K562 (cell line): ENCODE results near the gene DNAH9. TPM values are rescaled to one million over a fixed set of nuclear protein-coding genes. Genes with fewer than 3 reads are reported as not detected.

ENCODE experiments used
- ATAC-seq: fragments of 200-7000 bp; cut with Tn5 transposase; 3 replicates; pipeline ENCODE4 v1.9.1; 2020; ENCODE audit warnings: moderate library complexity
- BruUV-seq: library from RNA; stranded (reverse); fragments of 400-500 nt; replicated peaks from 2 replicates; lab custom pipeline; 2021; lab: Mats Ljungman, UMichigan
- CTCF ChIA-PET: fragments of 300-600 bp; formaldehyde crosslinking; extraction: SDS; loops from one replicate; lab custom pipeline; 2021; ENCODE audit warnings: low intra/inter-chr PET ratio; lab: Yijun Ruan, JAX
- POLR2A ChIA-PET: fragments of 300-600, 350-650 bp; sonication (Branson Sonifier 250); formaldehyde crosslinking; extraction: SDS; loops from one replicate; lab custom pipeline; 2021; ENCODE audit warnings: antibody characterized with exemption, inconsistent platforms; lab: Yijun Ruan, JAX
- DNase-seq, 4 experiments: peaks; one replicate each; pipeline versions ENCODE4 v3.0.0 to v3.0.0-alpha.2; 2011 to 2018; ENCODE audit warnings: low spot score in 3 of 4, mixed read lengths in 3 of 4; ENCODE audit errors: extremely low read depth in 1 of 4
- FAIRE-seq: peaks from 2 replicates; lab custom pipeline; 2011; peaks lifted over from hg19 to GRCh38; lab: Jason Lieb, UNC
- H2AFZ ChIP-seq: 2 replicates; pipeline ENCODE4 v1.6.0; 2011; ENCODE audit warnings: low read depth, low read length, control low read depth, inconsistent platforms
- H3K27ac ChIP-seq: fragments of 200-600 bp; 3 replicates; pipeline ENCODE4 v1.8.0; 2011; ENCODE audit warnings: low read depth, mild to moderate bottlenecking, control low read depth, inconsistent platforms, low read length, moderate library complexity, mixed read lengths; ENCODE audit errors: extremely low read depth
- H3K27me3 ChIP-seq, 2 experiments: fragments of 300-600 bp in 1 of 2; 2 replicates in 1 of 2; 3 replicates in 1 of 2; pipeline versions ENCODE4 v1.6.0 to v1.8.0; 2011; ENCODE audit warnings: inconsistent platforms in 2 of 2, low read length in 2 of 2, mild to moderate bottlenecking in 1 of 2, mixed read lengths in 1 of 2, moderate library complexity in 1 of 2; ENCODE audit not compliant: control insufficient read depth in 2 of 2, insufficient read depth in 2 of 2
- H3K36me3 ChIP-seq: fragments of 300-600 bp; 3 replicates; pipeline ENCODE4 v1.8.0; 2011; ENCODE audit warnings: mild to moderate bottlenecking, low read length, inconsistent platforms; ENCODE audit not compliant: control insufficient read depth, insufficient read depth
- H3K4me1 ChIP-seq, 2 experiments: fragments of 200-600 bp in 1 of 2; replicated peaks in 1 of 2; 2 replicates in 1 of 2; 3 replicates in 1 of 2; pipeline versions ENCODE4 v1.5.1 to v1.8.0; 2011; ENCODE audit warnings: inconsistent platforms in 2 of 2, low read length in 2 of 2, mild to moderate bottlenecking in 1 of 2, mixed read lengths in 1 of 2, moderate library complexity in 1 of 2; ENCODE audit not compliant: control insufficient read depth in 2 of 2, insufficient read depth in 2 of 2
- H3K4me2 ChIP-seq: 2 replicates; pipeline ENCODE4 v1.6.1; 2011; ENCODE audit warnings: low read length, control low read depth, inconsistent platforms, mixed read lengths; ENCODE audit not compliant: insufficient read depth
- H3K4me3 ChIP-seq: fragments of 200-600 bp; sonication (generic), shearing (Covaris generic); 2 replicates; pipeline ENCODE4 v1.5.1; 2016; ENCODE audit warnings: control low read depth, inconsistent platforms
- H3K79me2 ChIP-seq: fragments of 200-600 bp; 3 replicates; pipeline ENCODE4 v1.8.0; 2011; ENCODE audit warnings: low read length, inconsistent platforms; ENCODE audit not compliant: control insufficient read depth, insufficient read depth
- H3K9ac ChIP-seq, 2 experiments: 2 replicates each; pipeline versions ENCODE4 v1.6.0 to v1.6.1; 2011; ENCODE audit warnings: low read depth in 2 of 2, low read length in 2 of 2, control low read depth in 1 of 2, inconsistent platforms in 1 of 2, mild to moderate bottlenecking in 1 of 2, mixed read lengths in 1 of 2; ENCODE audit not compliant: insufficient read depth in 1 of 2
- H3K9me1 ChIP-seq: one replicate; pipeline ENCODE4 v1.6.0; 2011; ENCODE audit warnings: inconsistent platforms, mild to moderate bottlenecking, low read length, moderate library complexity; ENCODE audit not compliant: control insufficient read depth, insufficient read depth
- H3K9me3 ChIP-seq: replicated peaks from 2 replicates; pipeline ENCODE4 v1.5.1; 2011; ENCODE audit warnings: low read depth, low read length, inconsistent platforms; ENCODE audit not compliant: control insufficient read depth, insufficient read depth
- H4K20me1 ChIP-seq: replicated peaks from 2 replicates; pipeline ENCODE4 v1.6.1; 2011; ENCODE audit warnings: low read length, inconsistent platforms, mixed read lengths; ENCODE audit not compliant: control insufficient read depth, insufficient read depth
- ARID1B ChIP-seq: fragments of 450-650 bp; IDR thresholded peaks from 2 replicates; pipeline ENCODE4 v1.6.1; 2016; ENCODE audit warnings: antibody characterized with exemption, mild to moderate bottlenecking, inconsistent platforms
- CTBP1 ChIP-seq: fragments of 450-650 bp; IDR thresholded peaks from 2 replicates; pipeline ENCODE4 v1.6.1; 2016; ENCODE audit warnings: borderline replicate concordance
- EHMT2 ChIP-seq: fragments of 450-650 bp; IDR thresholded peaks from 2 replicates; pipeline ENCODE4 v1.6.1; 2018; ENCODE audit warnings: antibody characterized with exemption
- FOSL1 ChIP-seq: fragments of 200-800 bp; sonication (Bioruptor generic); conservative IDR thresholded peaks from 2 replicates; pipeline ENCODE4 v1.6.1; 2016; ENCODE audit warnings: missing genetic modification characterization, missing compliant biosample characterization
- FOXJ2 ChIP-seq: fragments of 200-800 bp; sonication (Bioruptor generic); IDR thresholded peaks from 2 replicates; pipeline ENCODE4 v1.6.1; 2016; ENCODE audit warnings: missing genetic modification characterization, missing compliant biosample characterization
- MEF2A ChIP-seq: IDR thresholded peaks from 2 replicates; pipeline ENCODE4 v1.6.1; 2011; ENCODE audit warnings: low read depth, mild to moderate bottlenecking, low read length, moderate library complexity; ENCODE audit not compliant: control insufficient read depth
- RFX7 ChIP-seq: fragments of 250-450 bp; sonication (Bioruptor Pico); IDR thresholded peaks from 2 replicates; pipeline ENCODE4 v1.5.1; 2021; ENCODE audit warnings: mild to moderate bottlenecking
- SRF ChIP-seq, 2 experiments: fragments of 250-450, 450-650 bp in 1 of 2; sonication (Bioruptor Pico) in 1 of 2; sonication (generic) in 1 of 2; formaldehyde crosslinking; IDR thresholded peaks; 2 replicates each; pipeline versions ENCODE4 v1.5.0 to v1.5.1; 2020 to 2022; ENCODE audit warnings: mild to moderate bottlenecking in 1 of 2, missing genetic modification reagents in 1 of 2
- STAT5A ChIP-seq: IDR thresholded peaks from 2 replicates; pipeline ENCODE4 v1.6.1; 2012; ENCODE audit warnings: low read length, inconsistent platforms, borderline replicate concordance
- TBL1XR1 ChIP-seq, 2 experiments: IDR thresholded peaks; 2 replicates each; pipeline ENCODE4 v1.6.1; 2012; ENCODE audit warnings: improper control_type of control experiment in 2 of 2, low read length in 2 of 2, mild to moderate bottlenecking in 1 of 2
- XRCC3 ChIP-seq: fragments of 450-650 bp; IDR thresholded peaks from 2 replicates; pipeline ENCODE4 v1.6.1; 2017; ENCODE audit warnings: mild to moderate bottlenecking, moderate library complexity
- ZNF707 ChIP-seq: fragments of 250-450 bp; sonication (Bioruptor Pico); conservative IDR thresholded peaks from 2 replicates; pipeline ENCODE4 v1.8.0; 2022; ENCODE audit warnings: inconsistent platforms, mild to moderate bottlenecking, moderate library complexity
- WGBS: fragments of 100-300 bp; shearing (Covaris generic); methylation state at CpG from one replicate; pipeline ENCODE4 v1.1.6; 2016; ENCODE audit warnings: low coverage, mixed read lengths; ENCODE audit not compliant: insufficient coverage; ENCODE audit errors: missing lambda C conversion rate; 5-methylcytosine and 5-hydroxymethylcytosine counted together
- in situ Hi-C: fragments of 300-500 bp; cut with MboI; formaldehyde crosslinking; loops from 4 replicates; pipeline ENCODE4 v1.15.0; 2018; ENCODE audit warnings: inconsistent platforms, mixed read lengths
- intact Hi-C: fragments of 100-400 bp; cut with micrococcal nuclease; formaldehyde crosslinking; loops from 2 replicates; pipeline ENCODE4 v1.14.2; 2022
- polyA plus RNA-seq, 8 experiments: library from polyadenylated mRNA; depleted of rRNA in 4 of 8; stranded (reverse) in 5 of 8; unstranded in 3 of 8; fragments of >200 nt; fragmentation: Nextera tagmentation in 2 of 8; fragmentation: Illumina TruSeq in 1 of 8; extraction: Ambion mirVana in 2 of 8; extraction: Trizol in 1 of 8; gene quantifications; 2 replicates each; pipeline versions ENCODE4 v1.2.1 to v1.2.3, GENCODE V29; 2011 to 2014; ENCODE audit warnings: inconsistent platforms in 1 of 8, missing spikeins in 1 of 8
- total RNA-seq, 7 experiments: library from RNA; depleted of rRNA in 6 of 7; stranded (reverse); fragments of >200 nt in 6 of 7; fragmentation: Illumina TruSeq in 2 of 7; extraction: Trizol in 2 of 7; gene quantifications; 2 replicates each; pipeline versions ENCODE4 v1.2.1 to v1.2.3, GENCODE V29; 2011 to 2021; ENCODE audit warnings: low replicate concordance in 1 of 7
- TF ChIP-seq, protein P1 (sequence below): fragments of 450-650 bp; IDR thresholded peaks from 2 replicates; pipeline ENCODE4 v1.6.1; 2016; ENCODE audit warnings: low read depth, mild to moderate bottlenecking, moderate library complexity

The DNAH9 gene
- total and polyA plus RNA-seq, 9 of the 15 experiments (the other 6 are each of a cell fraction or from before 2014, with no cell fraction given): not detected

DNA sequence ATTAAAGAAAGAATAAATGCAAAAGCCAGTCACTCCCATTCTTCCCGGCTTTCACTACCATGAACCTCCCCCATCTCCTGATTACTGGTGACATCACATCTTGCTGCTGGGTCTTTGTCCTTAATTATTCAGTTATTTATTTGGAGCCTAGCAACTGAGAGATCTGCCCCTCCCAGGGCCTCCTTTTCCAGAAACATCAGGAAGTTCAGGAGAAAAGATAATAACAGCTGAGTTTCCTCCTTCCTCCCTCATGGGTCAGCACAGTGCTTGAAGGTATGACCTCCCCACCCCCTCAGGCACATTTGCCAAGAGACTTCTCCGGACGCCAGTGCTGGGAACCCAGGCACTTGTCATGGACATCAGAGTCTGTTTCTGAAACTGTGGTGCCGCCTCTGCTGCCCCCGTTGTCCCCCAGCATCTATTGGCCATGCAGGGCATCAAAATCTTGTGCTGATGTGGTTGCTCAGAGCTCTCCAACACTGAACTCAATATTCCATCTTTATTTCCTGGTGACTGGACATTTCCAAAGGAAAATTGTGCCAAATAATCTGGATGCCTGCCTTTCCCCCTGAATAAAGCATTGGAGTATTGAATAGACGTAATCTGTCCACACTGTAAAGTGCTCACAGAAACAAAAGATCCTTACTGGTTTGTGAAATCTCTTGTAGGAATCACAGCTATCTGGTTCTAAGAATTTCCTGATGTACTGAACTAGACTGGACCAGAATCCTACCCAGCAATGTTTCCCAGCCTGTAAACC lies 327.2 kb downstream of the DNAH9 start:
- no peak overlapping the region for H3K4me2 ChIP-seq
- H3K9ac ChIP-seq: no peak overlapping the region
- H3K27me3 ChIP-seq: peaks cover 0 to 4% of the 10 kb centered on the region in 2 experiments; a peak in 1 of 5 replicates
- peak; percentile 57; the same call in 1 of the 2 replicates for TF ChIP-seq FOXJ2 (tag)
- no peak for TF ChIP-seq EHMT2
- DNase-seq (no peak), FAIRE-seq (no peak), ATAC-seq (no peak)
- H3K79me2 ChIP-seq: no peaks in the 10 kb centered on the region
- WGBS: 2% methylated on average over 6 of the region's 6 CpGs
- H4K20me1 ChIP-seq: no peaks in the 10 kb centered on the region
- no peaks in the 10 kb centered on the region for H3K9me1 ChIP-seq
- no peaks in the 10 kb centered on the region for H3K36me3 ChIP-seq
- H3K4me3 ChIP-seq: no peak overlapping the region
- CTCF ChIA-PET: interaction anchor here (0.5 kb wide), 1 partner anchor 26 kb away, joined by 3 read pairs; no protein-coding TSS in a partner anchor
- H3K27ac ChIP-seq: no peak overlapping the region
- no peaks in the 10 kb centered on the region; a peak in 3 of 5 replicates for H3K4me1 ChIP-seq
- intact Hi-C loops: no loop called here
- H3K9me3 ChIP-seq: no peaks in the 10 kb centered on the region
- POLR2A ChIA-PET: no interaction called here
- H2AFZ ChIP-seq: no peak overlapping the region
- in situ Hi-C loops: no loop called here
- BruUV-seq: no TSS peak

DNA sequence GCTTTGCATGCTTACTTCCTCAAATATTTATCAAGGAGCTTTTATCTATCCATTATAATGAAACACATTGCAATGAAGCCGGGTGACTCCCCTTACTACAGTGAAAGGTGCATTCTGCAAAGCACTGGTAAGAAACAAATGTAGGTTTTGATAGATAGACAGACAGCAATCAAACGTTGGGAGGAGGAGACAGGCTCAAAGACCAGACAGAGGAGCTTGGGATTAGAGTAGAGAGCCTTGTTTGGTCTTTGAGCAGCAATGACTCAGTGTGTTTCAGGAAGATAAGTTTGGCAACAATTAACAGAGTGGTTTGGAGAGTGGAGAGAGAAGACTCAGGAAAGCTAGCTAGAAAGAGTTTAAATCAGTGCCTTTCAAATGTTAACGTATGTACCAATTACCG lies 330.2 kb downstream of the DNAH9 start:
- in situ Hi-C loops (no loop called here), intact Hi-C loops (no loop called here)
- Histone ChIP-seq H3K4me3 (no peak overlapping the region), H3K9ac (no peak overlapping the region), H2AFZ (no peak overlapping the region), H3K9me1 (no peaks in the 10 kb centered on the region), H3K27ac (no peak overlapping the region), H3K79me2 (no peaks in the 10 kb centered on the region), H3K4me1 (no peaks in the 10 kb centered on the region; a peak in 3 of 5 replicates), H3K36me3 (no peaks in the 10 kb centered on the region), H3K27me3 (peaks cover 0 to 21% of the 10 kb centered on the region in 2 experiments; a peak in 2 of 5 replicates), H4K20me1 (no peaks in the 10 kb centered on the region; the same call in 1 of the 2 replicates), H3K4me2 (no peak overlapping the region), H3K9me3 (no peaks in the 10 kb centered on the region)
- ChIA-PET CTCF (no interaction called here), POLR2A (interaction anchor here (1.0 kb wide), 1 partner anchor 13 kb away, joined by 4 read pairs; no protein-coding TSS in a partner anchor)
- ATAC-seq (peak; percentile 83), FAIRE-seq (peak; percentile 54), DNase-seq (peak; percentile 29 to 41 (median 39))
- WGBS: 0% methylated on average over 4 of the region's 4 CpGs
- BruUV-seq: no TSS peak
- TF ChIP-seq, protein P1, sequence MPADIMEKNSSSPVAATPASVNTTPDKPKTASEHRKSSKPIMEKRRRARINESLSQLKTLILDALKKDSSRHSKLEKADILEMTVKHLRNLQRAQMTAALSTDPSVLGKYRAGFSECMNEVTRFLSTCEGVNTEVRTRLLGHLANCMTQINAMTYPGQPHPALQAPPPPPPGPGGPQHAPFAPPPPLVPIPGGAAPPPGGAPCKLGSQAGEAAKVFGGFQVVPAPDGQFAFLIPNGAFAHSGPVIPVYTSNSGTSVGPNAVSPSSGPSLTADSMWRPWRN: 0 out of 2 replicates have a peak, but pooled peaks have one; percentile 26
- TF ChIP-seq EHMT2 (peak; percentile 52; the same call in 1 of the 2 replicates), CTBP1 (peak; percentile 29; the same call in 1 of the 2 replicates), FOSL1 (tag) (peak; percentile 71), ZNF707 (CRISPR knock-in tag) (no peak), RFX7 (CRISPR knock-in tag) (no peak), TBL1XR1 (IDR thresholded peaks at IDR 0.05; ENCODE audit: low read length in 2 of 2) (peak in 1 of 2 experiments; percentile 38; a peak in 1 of 4 replicates), XRCC3 (no peak), ARID1B (peak; percentile 77), SRF (CRISPR knock-in tag; IDR thresholded peaks at IDR 0.05) (peak in 1 of 2 experiments; percentile 56; a peak in 1 of 4 replicates), STAT5A (peak; percentile 44; the same call in 1 of the 2 replicates), MEF2A (no peak)
